Type B pancreatic cell (in vitro differentiated cells): ENCODE data around the gene PHOX2B. TPM values are rescaled to one million over a fixed set of nuclear protein-coding genes. Genes with fewer than 3 reads are reported as not detected.

Source experiments
- DNase-seq: peaks from one replicate; pipeline ENCODE4 v3.0.0; 2021; ENCODE audit warnings: mixed read lengths; ENCODE audit not compliant: unreplicated experiment; ENCODE audit errors: extremely low spot score
- H3K27ac Mint-ChIP-seq: 2 replicates; pipeline ENCODE4 v1.8.0; 2021; ENCODE audit warnings: mild to moderate bottlenecking, mixed read lengths
- H3K27me3 Mint-ChIP-seq: 2 replicates; pipeline ENCODE4 v1.8.0; 2021; ENCODE audit warnings: mixed read lengths
- H3K36me3 Mint-ChIP-seq: 2 replicates; pipeline ENCODE4 v1.8.0; 2021; ENCODE audit warnings: mixed read lengths
- H3K4me1 Mint-ChIP-seq: one replicate; pipeline ENCODE4 v1.8.0; 2021; ENCODE audit warnings: mixed read lengths; ENCODE audit not compliant: unreplicated experiment
- H3K4me3 Mint-ChIP-seq: 2 replicates; pipeline ENCODE4 v1.8.0; 2021; ENCODE audit warnings: mild to moderate bottlenecking, mixed read lengths
- H3K9me3 Mint-ChIP-seq: 2 replicates; pipeline ENCODE4 v1.8.0; 2021; ENCODE audit warnings: mixed read lengths
- long read RNA-seq: library from polyadenylated mRNA; unstranded; transcript quantifications from one replicate; pipeline ENCODE4 v2.0.0, GENCODE V29; 2020
- total RNA-seq: library from RNA; stranded (reverse); gene quantifications from 2 replicates; pipeline ENCODE4 v1.2.1, GENCODE V29; 2021; ENCODE audit warnings: low replicate concordance
- TF ChIP-seq, protein P1 (sequence below): fragments of 200-600 bp; sonication (generic); conservative IDR thresholded peaks from 2 replicates; pipeline ENCODE4 v1.5.0; 2021; ENCODE audit warnings: antibody characterized with exemption, mild to moderate bottlenecking

PHOX2B gene
- 0.36 and 1.7 TPM in 2 replicates for total RNA-seq
- long read RNA-seq = 0 reads

DNA sequence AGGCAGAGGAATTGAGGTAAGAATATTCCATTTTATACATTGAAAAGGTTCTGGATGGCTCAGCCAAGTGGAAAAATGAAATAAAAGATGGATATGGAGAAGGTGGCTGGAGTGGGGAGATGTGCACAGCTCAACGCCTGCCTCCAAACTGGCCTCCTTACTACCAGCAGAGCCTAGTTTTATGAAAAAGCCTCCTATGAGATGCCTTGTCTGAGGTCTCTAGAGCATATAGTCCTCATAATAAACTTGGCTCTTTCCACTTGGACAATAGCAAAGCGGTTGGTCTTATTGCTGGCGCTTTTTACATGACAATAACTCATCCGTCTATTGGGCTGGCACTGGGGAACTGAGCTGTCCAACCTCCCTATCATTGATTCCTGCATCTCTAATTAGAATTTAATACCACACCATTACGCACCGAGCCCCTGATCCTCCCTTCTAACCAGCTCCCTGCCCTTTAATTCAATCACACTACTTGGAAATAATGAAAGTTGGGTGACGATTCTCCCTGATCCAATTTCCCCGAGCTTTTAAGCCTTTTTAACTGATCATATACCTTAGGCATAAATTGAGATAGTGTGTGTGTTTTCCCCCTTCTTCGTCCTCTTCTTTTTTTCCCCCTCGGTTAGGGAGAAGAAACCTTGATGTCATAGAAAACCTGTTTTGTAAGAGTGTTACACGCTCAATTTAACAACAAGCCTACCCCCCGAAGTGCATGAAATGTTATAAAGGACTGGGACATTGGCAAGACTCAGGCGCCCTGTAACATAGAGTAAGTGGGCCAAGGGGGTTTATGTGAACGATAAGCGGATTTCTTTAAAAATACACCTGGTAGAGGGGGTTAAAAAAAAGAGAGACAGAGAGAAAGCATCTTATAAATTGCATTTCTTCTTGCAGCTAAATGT, at the start of gene PHOX2B:
Gene PHOX2B, minus strand, starts transcription at position 155 of the 905 bp plus-strand sequence. Its CDS starts 115 bp downstream, at position 40.
- H3K27me3 Mint-ChIP-seq = peaks cover 97% of the 10 kb centered on the region
- TF ChIP-seq, protein P1, sequence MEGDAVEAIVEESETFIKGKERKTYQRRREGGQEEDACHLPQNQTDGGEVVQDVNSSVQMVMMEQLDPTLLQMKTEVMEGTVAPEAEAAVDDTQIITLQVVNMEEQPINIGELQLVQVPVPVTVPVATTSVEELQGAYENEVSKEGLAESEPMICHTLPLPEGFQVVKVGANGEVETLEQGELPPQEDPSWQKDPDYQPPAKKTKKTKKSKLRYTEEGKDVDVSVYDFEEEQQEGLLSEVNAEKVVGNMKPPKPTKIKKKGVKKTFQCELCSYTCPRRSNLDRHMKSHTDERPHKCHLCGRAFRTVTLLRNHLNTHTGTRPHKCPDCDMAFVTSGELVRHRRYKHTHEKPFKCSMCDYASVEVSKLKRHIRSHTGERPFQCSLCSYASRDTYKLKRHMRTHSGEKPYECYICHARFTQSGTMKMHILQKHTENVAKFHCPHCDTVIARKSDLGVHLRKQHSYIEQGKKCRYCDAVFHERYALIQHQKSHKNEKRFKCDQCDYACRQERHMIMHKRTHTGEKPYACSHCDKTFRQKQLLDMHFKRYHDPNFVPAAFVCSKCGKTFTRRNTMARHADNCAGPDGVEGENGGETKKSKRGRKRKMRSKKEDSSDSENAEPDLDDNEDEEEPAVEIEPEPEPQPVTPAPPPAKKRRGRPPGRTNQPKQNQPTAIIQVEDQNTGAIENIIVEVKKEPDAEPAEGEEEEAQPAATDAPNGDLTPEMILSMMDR = no peak
- peaks cover 3% of the 10 kb centered on the region for H3K36me3 Mint-ChIP-seq
- H3K27ac Mint-ChIP-seq = peak within 1 kb of the TSS; percentile 6
- H3K4me3 Mint-ChIP-seq = peak within 1 kb of the TSS; percentile 81
- no peaks in the 10 kb centered on the region for H3K9me3 Mint-ChIP-seq
- no peak for DNase-seq
- H3K4me1 Mint-ChIP-seq = peaks cover 16% of the 10 kb centered on the region

DNA sequence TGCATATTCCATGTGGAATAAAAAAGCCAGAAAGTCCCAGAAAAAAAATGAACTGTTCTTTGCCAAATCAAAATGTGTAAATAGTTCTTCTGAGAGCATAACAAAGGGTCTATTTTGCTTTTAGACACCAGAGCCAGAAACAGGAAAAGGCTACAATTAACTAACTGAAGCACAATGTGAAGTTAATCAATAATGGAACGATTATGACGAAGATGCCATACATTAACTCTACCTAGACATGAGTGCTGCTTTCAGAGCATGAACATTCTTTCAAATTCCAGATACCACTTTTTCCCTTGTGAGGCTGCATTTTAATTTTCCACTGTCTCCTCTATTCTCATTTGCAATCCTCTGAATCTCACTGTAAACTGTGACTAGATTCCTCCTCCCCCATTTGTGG, 48.7 kb upstream of the PHOX2B start:
- Mint-ChIP-seq H3K27me3 (peaks cover 63% of the 10 kb centered on the region), H3K27ac (no peak overlapping the region), H3K36me3 (no peaks in the 10 kb centered on the region), H3K4me3 (no peak overlapping the region), H3K4me1 (peaks cover 11% of the 10 kb centered on the region), H3K9me3 (no peaks in the 10 kb centered on the region)
- DNase-seq = no peak
- TF ChIP-seq, protein P1 = no peak

DNA sequence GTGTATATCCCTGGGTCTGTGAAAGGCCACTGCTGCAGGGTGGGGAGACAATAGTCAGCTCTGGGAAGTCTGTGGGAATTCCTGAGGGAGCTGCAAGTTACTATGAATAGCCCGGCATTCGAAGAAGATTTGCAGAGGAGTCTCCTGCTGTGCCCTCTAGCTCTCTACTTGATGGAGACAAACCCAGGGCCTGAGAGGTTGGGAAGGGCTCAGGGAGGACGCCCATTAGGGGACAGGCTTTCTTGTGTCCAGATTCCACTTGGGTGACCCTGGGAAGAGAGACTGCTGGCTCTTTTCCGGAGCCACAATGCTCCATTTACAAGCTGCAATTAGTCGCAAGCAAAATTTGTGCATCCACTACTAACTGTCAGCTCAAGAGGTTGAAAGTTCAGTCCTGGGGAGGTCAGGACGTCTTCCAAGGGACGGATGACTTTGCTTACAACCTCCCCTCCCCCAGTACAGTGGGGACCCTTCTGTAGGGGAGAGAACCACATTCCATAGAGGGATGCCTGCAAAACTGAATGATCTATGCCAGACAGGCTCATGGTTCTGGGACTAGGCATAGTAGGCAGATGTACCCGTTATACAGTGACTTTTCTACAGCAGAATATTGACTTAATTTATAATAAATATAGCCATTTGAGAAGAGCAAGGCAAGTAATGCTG, 48.2 kb upstream of the PHOX2B start:
- peaks cover 64% of the 10 kb centered on the region for H3K27me3 Mint-ChIP-seq
- TF ChIP-seq, protein P1 = no peak
- no peaks in the 10 kb centered on the region for H3K36me3 Mint-ChIP-seq
- H3K4me1 Mint-ChIP-seq = peaks cover 11% of the 10 kb centered on the region
- H3K4me3 Mint-ChIP-seq = no peak overlapping the region
- no peak overlapping the region for H3K27ac Mint-ChIP-seq
- H3K9me3 Mint-ChIP-seq = no peaks in the 10 kb centered on the region
- no peak for DNase-seq

DNA sequence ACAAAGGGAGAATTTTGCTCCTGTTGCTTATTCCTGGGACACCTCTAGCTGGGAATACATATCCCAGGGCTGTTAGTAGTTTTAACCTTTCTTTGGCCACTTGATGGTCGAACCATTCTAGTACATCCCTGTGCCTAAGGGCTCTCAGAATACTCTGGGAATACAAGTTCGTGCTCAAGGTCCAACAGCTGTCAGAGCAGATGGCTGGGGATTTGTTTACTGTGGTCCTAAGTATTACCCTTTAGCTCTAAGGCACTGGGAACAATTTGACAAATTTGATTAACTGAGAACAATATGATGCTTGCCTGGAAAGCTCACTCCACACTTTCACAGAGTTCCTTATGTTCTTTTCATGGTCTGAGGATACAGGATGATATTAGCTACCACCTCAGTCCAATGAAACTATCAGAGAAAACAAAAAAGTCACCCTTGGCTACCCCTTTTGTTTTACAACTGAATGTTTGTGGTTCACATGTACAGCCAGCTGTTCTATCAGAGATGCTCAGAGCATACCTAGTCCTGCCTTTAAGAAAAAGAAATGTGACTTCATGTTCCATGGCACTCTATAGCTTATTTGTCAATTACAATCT, 47.4 kb upstream of the PHOX2B start:
- no peaks in the 10 kb centered on the region for H3K9me3 Mint-ChIP-seq
- no peak overlapping the region for H3K27ac Mint-ChIP-seq
- H3K4me3 Mint-ChIP-seq = no peak overlapping the region
- H3K36me3 Mint-ChIP-seq = no peaks in the 10 kb centered on the region
- H3K27me3 Mint-ChIP-seq = peaks cover 64% of the 10 kb centered on the region
- TF ChIP-seq, protein P1 = no peak
- DNase-seq = no peak
- peaks cover 11% of the 10 kb centered on the region for H3K4me1 Mint-ChIP-seq

DNA sequence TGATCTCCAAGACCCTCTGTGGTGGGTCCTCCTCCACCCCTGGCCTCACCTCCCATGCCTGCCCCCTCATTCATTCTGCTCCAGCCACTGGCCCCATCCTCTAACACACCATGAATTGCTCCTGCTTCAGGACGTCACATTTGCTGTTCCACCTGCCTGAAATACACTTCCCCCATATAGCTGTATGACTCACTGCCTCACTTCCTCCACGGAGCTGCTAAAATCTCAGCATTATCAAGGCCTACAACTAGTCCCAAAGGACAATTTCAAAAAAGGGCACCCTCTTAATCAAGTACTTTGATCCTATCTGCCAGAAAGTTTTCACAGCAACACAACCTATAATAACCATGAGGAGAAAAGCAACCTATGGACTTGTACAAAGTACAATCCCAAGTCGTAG, 43.6 kb upstream of the PHOX2B start:
- Mint-ChIP-seq H3K9me3 (peaks cover 4% of the 10 kb centered on the region), H3K4me1 (peaks cover 7% of the 10 kb centered on the region), H3K4me3 (no peak overlapping the region), H3K36me3 (no peaks in the 10 kb centered on the region), H3K27ac (no peak overlapping the region), H3K27me3 (peaks cover 58% of the 10 kb centered on the region)
- TF ChIP-seq, protein P1 = no peak
- DNase-seq = no peak
